NB4 (cell line): ENCODE data around the gene TMEM170B.

Experiments used
- DNase-seq: peaks from one replicate; pipeline ENCODE4 v3.0.0; 2010; ENCODE audit warnings: low read depth
- H3K4me3 ChIP-seq: one replicate; pipeline ENCODE4 v1.5.1; 2011; ENCODE audit warnings: mild to moderate bottlenecking, low read depth, low read length, moderate library complexity
- CTCF ChIP-seq: IDR thresholded peaks from one replicate; pipeline ENCODE4 v1.5.1; 2012; ENCODE audit warnings: low read depth, low read length
- MAX ChIP-seq: IDR thresholded peaks from 2 replicates; pipeline ENCODE4 v1.6.1; 2011; ENCODE audit warnings: low read depth, low read length
- MYC ChIP-seq: IDR thresholded peaks from 2 replicates; pipeline ENCODE4 v1.6.1; 2011; ENCODE audit warnings: low read depth, low read length
- POLR2A ChIP-seq: IDR thresholded peaks from 2 replicates; pipeline ENCODE4 v1.6.1; 2011; ENCODE audit warnings: mild to moderate bottlenecking; ENCODE audit not compliant: insufficient read length; ENCODE audit errors: extremely low read depth

TMEM170B gene

GRCh38 chr6:11586117-11586516, 48.6 kb downstream of the TMEM170B start:
- no peak for DNase-seq
- no peak overlapping the region for H3K4me3 ChIP-seq
- TF ChIP-seq POLR2A = no peak
- TF ChIP-seq MAX = no peak

GRCh38 chr6:11586536-11586935, 49.0 kb downstream of the TMEM170B start:
- TF ChIP-seq CTCF = no peak
- no peak for TF ChIP-seq MAX
- no peak for TF ChIP-seq MYC
- TF ChIP-seq POLR2A = no peak
- H3K4me3 ChIP-seq = no peak overlapping the region
- no peak for DNase-seq

GRCh38 chr6:11589261-11589660, 51.7 kb downstream of the TMEM170B start:
- TF ChIP-seq MAX (no peak), MYC (no peak), POLR2A (no peak), CTCF (no peak)
- no peak overlapping the region for H3K4me3 ChIP-seq
- no peak for DNase-seq

GRCh38 chr6:11592294-11592906, 54.9 kb downstream of the TMEM170B start:
- H3K4me3 ChIP-seq = no peak overlapping the region
- TF ChIP-seq CTCF (no peak), MAX (no peak), MYC (no peak), POLR2A (no peak)
- no peak for DNase-seq

- TF ChIP-seq MYC = no peak
- no peak for TF ChIP-seq POLR2A
- no peak for TF ChIP-seq MAX
- TF ChIP-seq CTCF = no peak
- no peak for DNase-seq
- H3K4me3 ChIP-seq = no peak overlapping the region
These were observed 55.5 kb downstream of the TMEM170B start for GRCh38 chr6:11593096-11593495.

- peak; percentile 31 for DNase-seq
- no peak for TF ChIP-seq MYC
- TF ChIP-seq CTCF = peak; percentile 24
- no peak for TF ChIP-seq POLR2A
- no peak overlapping the region for H3K4me3 ChIP-seq
These were observed 58.4 kb downstream of the TMEM170B start for GRCh38 chr6:11595903-11596302.
